Loucy (cell line): ENCODE results near the gene PYDC2.

Experiments
- EZH2phosphoT487 ChIP-seq: fragments of 200-600 bp; IDR thresholded peaks from 2 replicates; pipeline ENCODE4 v1.6.1; 2018; ENCODE audit warnings: antibody characterized with exemption, mild to moderate bottlenecking, moderate library complexity, borderline replicate concordance
- TF ChIP-seq, protein P1 (sequence below): fragments of 200-600 bp; sonication (generic); conservative IDR thresholded peaks from 2 replicates; pipeline ENCODE4 v1.5.1; 2014; ENCODE audit warnings: mild to moderate bottlenecking, antibody characterized with exemption, low read length

DNA sequence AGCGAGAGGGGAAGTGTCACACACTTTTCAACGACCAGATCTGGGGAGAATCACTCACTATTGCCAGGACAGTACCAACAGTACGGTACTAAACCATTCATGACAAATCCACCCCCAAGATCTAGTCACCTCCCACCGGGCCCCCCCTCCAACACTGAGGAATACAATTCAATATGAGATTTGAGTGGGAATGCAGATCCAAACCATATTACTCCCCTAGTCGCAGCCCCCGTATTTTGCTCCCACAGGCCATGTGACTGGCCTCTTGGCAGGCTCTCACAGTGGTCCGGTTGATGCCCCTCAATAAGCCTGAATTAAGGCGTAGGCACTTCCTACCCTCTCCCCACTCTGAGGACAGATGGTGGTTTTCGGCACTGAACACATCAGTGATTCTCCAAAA lies 45.4 kb upstream of the PYDC2 start:
- TF ChIP-seq, protein P1, sequence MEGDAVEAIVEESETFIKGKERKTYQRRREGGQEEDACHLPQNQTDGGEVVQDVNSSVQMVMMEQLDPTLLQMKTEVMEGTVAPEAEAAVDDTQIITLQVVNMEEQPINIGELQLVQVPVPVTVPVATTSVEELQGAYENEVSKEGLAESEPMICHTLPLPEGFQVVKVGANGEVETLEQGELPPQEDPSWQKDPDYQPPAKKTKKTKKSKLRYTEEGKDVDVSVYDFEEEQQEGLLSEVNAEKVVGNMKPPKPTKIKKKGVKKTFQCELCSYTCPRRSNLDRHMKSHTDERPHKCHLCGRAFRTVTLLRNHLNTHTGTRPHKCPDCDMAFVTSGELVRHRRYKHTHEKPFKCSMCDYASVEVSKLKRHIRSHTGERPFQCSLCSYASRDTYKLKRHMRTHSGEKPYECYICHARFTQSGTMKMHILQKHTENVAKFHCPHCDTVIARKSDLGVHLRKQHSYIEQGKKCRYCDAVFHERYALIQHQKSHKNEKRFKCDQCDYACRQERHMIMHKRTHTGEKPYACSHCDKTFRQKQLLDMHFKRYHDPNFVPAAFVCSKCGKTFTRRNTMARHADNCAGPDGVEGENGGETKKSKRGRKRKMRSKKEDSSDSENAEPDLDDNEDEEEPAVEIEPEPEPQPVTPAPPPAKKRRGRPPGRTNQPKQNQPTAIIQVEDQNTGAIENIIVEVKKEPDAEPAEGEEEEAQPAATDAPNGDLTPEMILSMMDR: no peak
- no peak for TF ChIP-seq EZH2phosphoT487
